Astrocyte of the spinal cord (primary cell): ENCODE data around the gene DNMBP.
"Not testable (repeated sequence)": the region's sequence is repeated elsewhere in the genome, so short reads cannot be mapped to it uniquely, and the experiment has no call there.

Experiments
- DNase-seq: peaks from one replicate; pipeline ENCODE4 v3.0.0; 2011; ENCODE audit warnings: low read depth, low spot score
- H3K4me3 ChIP-seq: 2 replicates; pipeline ENCODE4 v1.5.1; 2011; ENCODE audit warnings: low read depth, mild to moderate bottlenecking, low read length, moderate library complexity
- in situ Hi-C: cut with HindIII; loops from 2 replicates; pipeline ENCODE4 v1.10.0; 2017; ENCODE audit warnings: low sequenced_read_pairs
- TF ChIP-seq, protein P1 (sequence below): IDR thresholded peaks from 2 replicates; pipeline ENCODE4 v1.5.1; 2012; ENCODE audit warnings: low read depth, mild to moderate bottlenecking, low read length, inconsistent platforms

Gene DNMBP

GRCh38 chr10:99895867-99896266 is 113.9 kb downstream of the DNMBP start:
- TF ChIP-seq, protein P1, sequence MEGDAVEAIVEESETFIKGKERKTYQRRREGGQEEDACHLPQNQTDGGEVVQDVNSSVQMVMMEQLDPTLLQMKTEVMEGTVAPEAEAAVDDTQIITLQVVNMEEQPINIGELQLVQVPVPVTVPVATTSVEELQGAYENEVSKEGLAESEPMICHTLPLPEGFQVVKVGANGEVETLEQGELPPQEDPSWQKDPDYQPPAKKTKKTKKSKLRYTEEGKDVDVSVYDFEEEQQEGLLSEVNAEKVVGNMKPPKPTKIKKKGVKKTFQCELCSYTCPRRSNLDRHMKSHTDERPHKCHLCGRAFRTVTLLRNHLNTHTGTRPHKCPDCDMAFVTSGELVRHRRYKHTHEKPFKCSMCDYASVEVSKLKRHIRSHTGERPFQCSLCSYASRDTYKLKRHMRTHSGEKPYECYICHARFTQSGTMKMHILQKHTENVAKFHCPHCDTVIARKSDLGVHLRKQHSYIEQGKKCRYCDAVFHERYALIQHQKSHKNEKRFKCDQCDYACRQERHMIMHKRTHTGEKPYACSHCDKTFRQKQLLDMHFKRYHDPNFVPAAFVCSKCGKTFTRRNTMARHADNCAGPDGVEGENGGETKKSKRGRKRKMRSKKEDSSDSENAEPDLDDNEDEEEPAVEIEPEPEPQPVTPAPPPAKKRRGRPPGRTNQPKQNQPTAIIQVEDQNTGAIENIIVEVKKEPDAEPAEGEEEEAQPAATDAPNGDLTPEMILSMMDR: no peak
- DNase-seq: no peak
- in situ Hi-C loops: no loop called here
- H3K4me3 ChIP-seq: no peak overlapping the region

DNA sequence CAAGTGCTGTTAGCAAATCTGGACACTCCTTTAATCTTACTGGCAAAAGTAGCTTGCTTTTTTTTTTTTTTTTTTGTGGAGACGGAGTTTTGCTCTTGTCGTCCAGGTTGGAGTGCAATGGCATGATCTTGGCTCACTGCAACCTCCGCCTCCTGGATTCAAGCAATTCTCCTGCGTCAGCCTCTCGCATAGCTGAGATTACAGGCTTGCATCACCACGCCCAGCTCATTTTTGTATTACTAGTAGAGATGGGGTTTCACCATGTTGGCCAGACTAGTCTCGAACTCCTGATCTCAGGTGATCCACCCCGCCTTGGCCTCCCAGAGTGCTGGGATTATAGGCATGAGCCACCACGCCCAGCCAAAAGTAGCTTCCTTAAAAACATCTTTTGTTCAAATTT is 114.7 kb downstream of the DNMBP start:
- in situ Hi-C loops, DNase-seq, H3K4me3 ChIP-seq: not testable (repeated sequence)

DNA sequence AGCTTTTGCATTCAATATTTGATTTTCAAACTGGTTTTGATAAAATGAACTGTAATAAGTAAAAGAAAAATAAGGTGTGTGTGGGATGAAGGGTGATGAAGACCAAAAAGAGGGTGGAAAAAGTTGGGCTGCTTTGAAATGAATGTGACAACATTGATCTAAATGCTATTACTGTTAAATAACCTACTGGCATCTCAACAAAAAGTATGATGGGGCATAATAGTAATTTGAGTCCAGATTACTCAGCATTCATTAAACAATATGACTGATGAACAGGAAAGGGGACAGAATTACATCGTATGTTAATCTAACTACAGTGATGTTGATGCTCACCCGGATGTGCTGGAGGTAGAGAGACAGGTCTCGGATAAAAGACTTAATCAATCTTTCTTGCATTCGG is 115.1 kb downstream of the DNMBP start:
- TF ChIP-seq, protein P1: no peak
- in situ Hi-C loops: no loop called here
- H3K4me3 ChIP-seq: no peak overlapping the region
- DNase-seq: no peak

DNA sequence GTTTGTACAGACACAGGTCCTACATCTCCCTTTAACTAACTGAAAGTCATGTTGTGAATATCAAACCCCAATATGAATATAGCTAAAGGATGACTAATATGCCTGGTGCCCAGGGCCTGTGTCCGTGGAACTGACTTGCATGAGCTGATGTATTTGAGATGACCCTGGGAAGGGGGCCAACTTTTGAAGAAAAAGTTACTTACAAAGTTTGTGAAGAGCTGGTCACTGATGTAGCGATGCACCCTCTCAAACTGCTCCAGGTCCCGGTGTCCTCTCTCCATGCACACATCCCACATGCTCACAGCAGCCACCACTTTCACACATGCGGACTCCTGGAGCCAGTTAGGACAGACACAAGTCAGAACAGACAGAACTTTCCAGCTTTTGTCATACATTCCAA is 121.1 kb downstream of the DNMBP start:
- in situ Hi-C loops: no loop called here
- TF ChIP-seq, protein P1: no peak
- no peak overlapping the region for H3K4me3 ChIP-seq
- DNase-seq: peak; percentile 55

DNA sequence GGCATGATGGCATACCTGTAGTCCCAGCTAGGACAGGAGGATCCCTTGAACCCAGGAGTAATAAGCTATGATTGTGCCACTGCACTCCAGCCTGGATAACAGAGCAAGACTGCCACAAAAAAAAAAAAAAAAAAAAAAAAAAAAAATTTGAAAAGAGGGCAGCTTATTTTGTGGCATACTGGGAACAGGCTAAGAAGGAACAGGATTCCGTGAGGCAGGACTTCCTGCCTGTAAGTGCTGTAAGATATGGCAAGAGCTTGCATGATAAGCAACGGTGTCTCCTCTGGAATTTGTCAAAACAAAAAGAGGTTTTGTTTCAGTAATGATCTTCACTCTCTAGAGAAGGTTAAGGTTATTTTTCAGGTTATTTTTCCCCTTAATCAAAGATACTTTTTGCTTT is 126.2 kb downstream of the DNMBP start:
- no peak for DNase-seq
- TF ChIP-seq, protein P1: no peak
- no peak overlapping the region for H3K4me3 ChIP-seq
- in situ Hi-C loops: no loop called here

DNA sequence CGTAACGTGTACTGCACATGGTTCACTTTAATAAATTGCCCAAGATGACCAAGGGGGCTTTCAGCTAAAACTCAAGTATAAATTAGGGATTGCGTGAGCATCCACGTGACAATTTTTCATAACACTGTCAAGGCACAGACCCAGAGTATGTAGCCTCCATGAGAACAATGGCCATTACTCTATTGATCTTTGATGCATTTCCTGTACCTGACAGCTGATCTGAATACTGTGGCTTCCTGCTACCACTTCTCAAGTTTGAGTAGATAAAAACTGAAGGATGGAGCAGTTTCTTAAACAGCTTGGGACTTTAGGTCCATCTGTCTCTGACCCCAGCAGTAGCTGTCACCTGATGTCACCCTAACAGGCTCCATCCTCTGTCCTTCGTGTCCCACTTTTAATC is 128.4 kb downstream of the DNMBP start:
- TF ChIP-seq, protein P1: no peak
- DNase-seq: no peak
- H3K4me3 ChIP-seq: no peak overlapping the region
- in situ Hi-C loops: no loop called here

DNA sequence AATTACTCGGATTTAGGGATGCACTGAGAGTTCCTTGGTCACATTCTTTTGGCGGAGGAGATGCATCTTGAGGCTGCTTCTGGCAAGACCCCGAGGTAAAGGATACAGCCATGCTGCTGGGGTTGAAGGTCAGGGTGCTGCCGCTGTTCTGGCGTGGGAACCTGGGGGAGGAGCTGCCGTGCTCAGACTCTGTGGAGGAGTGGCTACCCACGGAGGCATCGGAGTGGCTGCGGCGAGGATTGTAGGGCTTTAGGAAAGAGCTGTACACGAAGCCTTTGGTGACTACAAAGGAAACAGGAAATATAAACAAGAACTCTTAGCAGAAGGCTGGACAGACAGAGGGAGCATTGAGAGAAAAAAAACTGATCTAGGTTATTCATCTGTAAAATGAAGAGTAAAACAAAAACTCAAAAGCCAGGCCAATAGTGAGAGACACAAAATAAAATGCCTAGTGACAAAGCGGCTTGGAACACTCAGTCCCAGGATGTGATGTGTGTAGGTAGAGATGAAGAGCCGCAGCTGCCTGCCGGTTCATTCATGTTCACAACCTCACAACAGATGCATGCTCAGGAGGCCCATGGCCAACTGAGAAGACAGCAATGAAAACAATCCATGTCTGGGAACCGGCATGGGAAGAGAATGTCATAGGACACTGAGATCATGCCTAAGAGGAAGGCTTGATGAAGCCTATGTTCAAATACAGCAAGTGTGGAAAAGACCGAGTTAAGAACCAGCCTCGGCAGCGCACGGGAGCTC is 129.5 kb downstream of the DNMBP start:
- TF ChIP-seq, protein P1: no peak
- DNase-seq: no peak
- no peak overlapping the region for H3K4me3 ChIP-seq
- in situ Hi-C loops: no loop called here
